Karpas-422 (cell line): ENCODE data around the gene WNT7B. TPM values are rescaled to one million over a fixed set of nuclear protein-coding genes. Genes with fewer than 3 reads are reported as not detected.

ENCODE experiments used
- DNase-seq: peaks from one replicate; pipeline ENCODE4 v3.0.0-alpha.2; 2015
- H2AFZ ChIP-seq: fragments of 200-600 bp; sonication (generic); 2 replicates; pipeline ENCODE4 v1.6.1; 2014; ENCODE audit warnings: antibody characterized with exemption, low read length, mixed read lengths
- H3K27ac ChIP-seq: fragments of 200-600 bp; sonication (generic); 2 replicates; pipeline ENCODE4 v1.5.1; 2014; ENCODE audit warnings: mild to moderate bottlenecking, low read length, moderate library complexity
- H3K27me3 ChIP-seq: fragments of 200-600 bp; sonication (generic); 2 replicates; pipeline ENCODE4 v1.6.1; 2014; ENCODE audit warnings: low read length, mixed read lengths
- H3K36me3 ChIP-seq: fragments of 200-600 bp; sonication (generic); 2 replicates; pipeline ENCODE4 v1.6.1; 2014; ENCODE audit warnings: low read length, mixed read lengths; ENCODE audit not compliant: insufficient read depth
- H3K4me1 ChIP-seq: fragments of 200-600 bp; sonication (generic); 2 replicates; pipeline ENCODE4 v1.6.1; 2014; ENCODE audit warnings: mild to moderate bottlenecking, low read length, mixed read lengths
- H3K4me2 ChIP-seq: fragments of 200-600 bp; sonication (generic); 2 replicates; pipeline ENCODE4 v1.6.1; 2014; ENCODE audit warnings: low read length, low read depth, mild to moderate bottlenecking; ENCODE audit not compliant: poor library complexity, severe bottlenecking
- H3K4me3 ChIP-seq: fragments of 200-600 bp; sonication (generic); 2 replicates; pipeline ENCODE4 v1.5.1; 2014; ENCODE audit warnings: mild to moderate bottlenecking, antibody characterized with exemption, low read length, mixed read lengths
- H3K79me2 ChIP-seq: fragments of 200-600 bp; sonication (generic); 2 replicates; pipeline ENCODE4 v1.6.1; 2014; ENCODE audit warnings: mild to moderate bottlenecking, low read length, mixed read lengths
- H3K9ac ChIP-seq: fragments of 200-600 bp; sonication (generic); 2 replicates; pipeline ENCODE4 v1.6.0; 2014; ENCODE audit warnings: low read length
- H3K9me2 ChIP-seq: fragments of 200-600 bp; sonication (generic), shearing (Covaris generic); replicated peaks from 2 replicates; pipeline ENCODE4 v1.6.0; 2014; ENCODE audit warnings: mild to moderate bottlenecking, low read length, moderate library complexity; ENCODE audit not compliant: insufficient read depth
- H3K9me3 ChIP-seq: fragments of 300-700, 200-600 bp; sonication (generic); 2 replicates; pipeline ENCODE4 v1.6.1; 2014; ENCODE audit warnings: low read length, mixed read lengths
- H4K20me1 ChIP-seq: fragments of 200-600 bp; sonication (generic); 2 replicates; pipeline ENCODE4 v1.6.1; 2014; ENCODE audit warnings: mild to moderate bottlenecking, antibody characterized with exemption, low read length, low read depth; ENCODE audit not compliant: insufficient read depth
- total RNA-seq: library from RNA; depleted of rRNA; stranded (reverse); fragments of >200 nt; shearing (Covaris generic); gene quantifications from 2 replicates; pipeline ENCODE4 v1.2.3, GENCODE V29; 2014; ENCODE audit warnings: low replicate concordance

Gene WNT7B
- total RNA-seq, 1 experiment from 2014 or later, result not detected

GRCh38 chr22:45942787-45943493, 34.0 kb downstream of the WNT7B start:
- Histone ChIP-seq H3K36me3 (no peaks in the 10 kb centered on the region), H2AFZ (no peak overlapping the region), H3K27me3 (no peaks in the 10 kb centered on the region; the same call in 1 of the 2 replicates), H3K4me1 (peaks cover 12% of the 10 kb centered on the region), H3K4me2 (no peak overlapping the region), H3K4me3 (no peak overlapping the region), H3K9me3 (no peaks in the 10 kb centered on the region), H3K9me2 (no peaks in the 10 kb centered on the region), H4K20me1 (peaks cover 11% of the 10 kb centered on the region; the same call in 1 of the 2 replicates), H3K79me2 (no peaks in the 10 kb centered on the region), H3K27ac (no peak overlapping the region), H3K9ac (no peak overlapping the region)
- DNase-seq, result no peak

- no peak overlapping the region for H2AFZ ChIP-seq
- no peaks in the 10 kb centered on the region for H3K36me3 ChIP-seq
- no peaks in the 10 kb centered on the region for H3K79me2 ChIP-seq
Observed at GRCh38 chr22:45942344-45942743, 34.6 kb downstream of the WNT7B start.

GRCh38 chr22:45938913-45939312, 38.0 kb downstream of the WNT7B start:
- Histone ChIP-seq H3K27me3 (no peaks in the 10 kb centered on the region), H3K9ac (no peak overlapping the region), H3K9me2 (no peaks in the 10 kb centered on the region), H3K36me3 (no peaks in the 10 kb centered on the region), H3K27ac (no peak overlapping the region), H3K4me3 (no peak overlapping the region), H3K4me1 (no peaks in the 10 kb centered on the region), H3K4me2 (no peak overlapping the region), H3K79me2 (no peaks in the 10 kb centered on the region), H3K9me3 (no peaks in the 10 kb centered on the region), H2AFZ (no peak overlapping the region), H4K20me1 (no peaks in the 10 kb centered on the region; the same call in 1 of the 2 replicates)
- DNase-seq, result no peak

More at GRCh38 chr22:45942344-45942743, 34.6 kb downstream of the WNT7B start:
- H3K27me3 ChIP-seq, result no peaks in the 10 kb centered on the region; the same call in 1 of the 2 replicates
- no peak overlapping the region for H3K9ac ChIP-seq
- DNase-seq, result no peak
- no peaks in the 10 kb centered on the region for H3K9me3 ChIP-seq
- peaks cover 6% of the 10 kb centered on the region for H3K4me1 ChIP-seq
- no peak overlapping the region for H3K4me2 ChIP-seq
- H3K4me3 ChIP-seq, result no peak overlapping the region
- H3K27ac ChIP-seq, result no peak overlapping the region
- no peaks in the 10 kb centered on the region for H3K9me2 ChIP-seq
- H4K20me1 ChIP-seq, result peaks cover 6% of the 10 kb centered on the region; the same call in 1 of the 2 replicates

GRCh38 chr22:45937960-45938359, 39.0 kb downstream of the WNT7B start:
- Histone ChIP-seq H3K27me3 (no peaks in the 10 kb centered on the region), H2AFZ (no peak overlapping the region)

GRCh38 chr22:45935573-45935972, 41.4 kb downstream of the WNT7B start:
- H4K20me1 ChIP-seq, result no peaks in the 10 kb centered on the region; the same call in 1 of the 2 replicates
- H3K9me2 ChIP-seq, result no peaks in the 10 kb centered on the region
- no peak overlapping the region for H3K4me3 ChIP-seq
- no peak for DNase-seq
- H3K9me3 ChIP-seq, result no peaks in the 10 kb centered on the region
- H2AFZ ChIP-seq, result no peak overlapping the region
- no peak overlapping the region for H3K27ac ChIP-seq
- no peak overlapping the region for H3K9ac ChIP-seq
- no peak overlapping the region for H3K4me2 ChIP-seq
- H3K27me3 ChIP-seq, result no peaks in the 10 kb centered on the region
- no peaks in the 10 kb centered on the region for H3K36me3 ChIP-seq
- H3K4me1 ChIP-seq, result no peaks in the 10 kb centered on the region
- H3K79me2 ChIP-seq, result no peaks in the 10 kb centered on the region

More at GRCh38 chr22:45937960-45938359, 39.0 kb downstream of the WNT7B start:
- H4K20me1 ChIP-seq, result no peaks in the 10 kb centered on the region; the same call in 1 of the 2 replicates
- H3K79me2 ChIP-seq, result no peaks in the 10 kb centered on the region
- H3K4me3 ChIP-seq, result no peak overlapping the region
- no peaks in the 10 kb centered on the region for H3K36me3 ChIP-seq
- H3K4me2 ChIP-seq, result no peak overlapping the region
- no peaks in the 10 kb centered on the region for H3K9me2 ChIP-seq
- DNase-seq, result no peak
- no peak overlapping the region for H3K27ac ChIP-seq
- no peaks in the 10 kb centered on the region for H3K9me3 ChIP-seq
- no peaks in the 10 kb centered on the region for H3K4me1 ChIP-seq
- H3K9ac ChIP-seq, result no peak overlapping the region

- Histone ChIP-seq H4K20me1 (no peaks in the 10 kb centered on the region; the same call in 1 of the 2 replicates), H3K4me1 (no peaks in the 10 kb centered on the region), H3K27ac (no peak overlapping the region), H3K9me2 (no peaks in the 10 kb centered on the region), H3K27me3 (no peaks in the 10 kb centered on the region), H2AFZ (no peak overlapping the region), H3K79me2 (no peaks in the 10 kb centered on the region), H3K4me3 (no peak overlapping the region), H3K36me3 (no peaks in the 10 kb centered on the region), H3K9me3 (no peaks in the 10 kb centered on the region), H3K4me2 (no peak overlapping the region), H3K9ac (no peak overlapping the region)
- DNase-seq, result no peak
Observed at GRCh38 chr22:45934659-45935341, 42.2 kb downstream of the WNT7B start.

- H3K79me2 ChIP-seq, result no peaks in the 10 kb centered on the region
- H3K4me1 ChIP-seq, result no peaks in the 10 kb centered on the region
- no peak overlapping the region for H3K27ac ChIP-seq
- no peak overlapping the region for H3K4me3 ChIP-seq
- no peaks in the 10 kb centered on the region for H3K9me2 ChIP-seq
- H2AFZ ChIP-seq, result no peak overlapping the region
- no peaks in the 10 kb centered on the region for H3K36me3 ChIP-seq
- H3K9ac ChIP-seq, result no peak overlapping the region
- no peak overlapping the region for H3K4me2 ChIP-seq
- no peaks in the 10 kb centered on the region for H3K27me3 ChIP-seq
- no peaks in the 10 kb centered on the region; the same call in 1 of the 2 replicates for H4K20me1 ChIP-seq
- no peak for DNase-seq
- no peaks in the 10 kb centered on the region for H3K9me3 ChIP-seq
Observed at GRCh38 chr22:45934168-45934564, 42.8 kb downstream of the WNT7B start.

GRCh38 chr22:45933506-45934167, 43.3 kb downstream of the WNT7B start:
- Histone ChIP-seq H3K36me3 (no peaks in the 10 kb centered on the region), H4K20me1 (no peaks in the 10 kb centered on the region; the same call in 1 of the 2 replicates), H3K4me2 (no peak overlapping the region), H3K9me3 (no peaks in the 10 kb centered on the region), H3K27me3 (no peaks in the 10 kb centered on the region), H3K27ac (no peak overlapping the region), H3K9ac (no peak overlapping the region), H3K4me3 (no peak overlapping the region), H2AFZ (no peak overlapping the region), H3K79me2 (no peaks in the 10 kb centered on the region), H3K4me1 (no peaks in the 10 kb centered on the region), H3K9me2 (no peaks in the 10 kb centered on the region)
- DNase-seq, result no peak
